Erythroblast (primary cell): Measurements from ENCODE around the gene ADO.

Source experiments
- GATA1 ChIP-seq: IDR thresholded peaks from 2 replicates; pipeline ENCODE4 v1.6.1; 2011; ENCODE audit warnings: low read depth, mild to moderate bottlenecking, control low read depth, low read length, moderate library complexity
- POLR2A ChIP-seq: IDR thresholded peaks from 2 replicates; pipeline ENCODE4 v1.6.1; 2011; ENCODE audit warnings: mild to moderate bottlenecking, low read length

DNA sequence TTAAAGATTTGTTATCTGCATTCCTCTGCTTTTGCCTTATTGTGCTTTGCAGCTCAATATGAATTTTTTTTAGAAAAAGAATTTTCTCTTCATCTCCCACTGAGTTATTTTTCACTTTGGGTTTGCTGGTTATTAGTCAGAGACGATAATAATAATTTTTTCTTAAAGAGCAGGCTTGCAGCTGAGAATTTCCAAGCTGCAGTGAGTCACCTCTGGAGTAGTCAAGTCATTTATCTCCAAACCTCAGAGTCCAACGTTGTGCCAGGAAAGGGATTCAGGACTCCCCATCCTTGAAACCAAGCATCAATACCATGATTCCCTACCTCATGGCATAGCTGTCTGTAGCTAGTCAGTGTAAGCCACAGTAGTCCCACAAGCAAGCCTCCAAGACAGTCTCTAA lies 26.8 kb downstream of the ADO start:
- TF ChIP-seq GATA1 (no peak), POLR2A (no peak)
